Adrenal gland (tissue), 12 donors: ENCODE results near the gene NRXN3. TPM values are rescaled to one million over a fixed set of nuclear protein-coding genes. Genes with fewer than 3 reads are reported as not detected.

Experiments
- DNase-seq, 7 donors: peaks; one replicate each; pipeline ENCODE4 v3.0.0-alpha.2; 2019 to 2020
- H3K27ac ChIP-seq, 5 donors: fragments of 200-600 bp; sonication (generic) in 4 of 5; 1 replicate in 3 of 5; 2 replicates in 2 of 5; pipeline versions ENCODE4 v1.5.1 to v1.8.0; 2016 to 2020; ENCODE audit warnings: mild to moderate bottlenecking in 1 of 5
- H3K27me3 ChIP-seq: fragments of 200-600 bp; 2 replicates; pipeline ENCODE4 v1.8.0; 2021
- H3K36me3 ChIP-seq, 2 donors: fragments of 200-600 bp; replicated peaks in 1 of 2; 1 replicate in 1 of 2; 2 replicates in 1 of 2; pipeline versions ENCODE4 v1.5.1 to v1.8.0; 2018 to 2022
- H3K4me1 ChIP-seq, 2 donors: fragments of 200-600 bp; replicated peaks in 1 of 2; 1 replicate in 1 of 2; 2 replicates in 1 of 2; pipeline versions ENCODE4 v1.5.1 to v1.8.0; 2018 to 2021
- H3K4me3 ChIP-seq, 4 donors: fragments of 200-600 bp; sonication (generic) in 3 of 4; one replicate each; pipeline ENCODE4 v1.5.1; 2016 to 2018
- H3K9me3 ChIP-seq, 3 donors: fragments of 200-600 bp; sonication (generic) in 1 of 3; replicated peaks in 1 of 3; 1 replicate in 2 of 3; 2 replicates in 1 of 3; pipeline versions ENCODE4 v1.5.1 to v1.8.0; 2016 to 2021
- CTCF ChIP-seq, 6 experiments: fragments of 450-650 bp in 4 of 6; fragments of 200-600 bp in 2 of 6; sonication (generic) in 1 of 6; IDR thresholded peaks; 1 replicate in 5 of 6; 2 replicates in 1 of 6; pipeline versions ENCODE4 v1.5.1 to v1.8.0; 2016 to 2021; ENCODE audit warnings: antibody characterized with exemption in 6 of 6, mild to moderate bottlenecking in 2 of 6, moderate library complexity in 1 of 6
- POLR2A ChIP-seq, 2 donors: fragments of 450-650 bp; IDR thresholded peaks; one replicate each; pipeline ENCODE4 v1.6.1; 2017; ENCODE audit warnings: antibody characterized with exemption in 2 of 2, mild to moderate bottlenecking in 2 of 2, moderate library complexity in 1 of 2
- WGBS, 4 donors: extraction: QIAGEN DNeasy Blood & Tissue Kit in 2 of 4; methylation state at CpG; one replicate each; pipeline versions ENCODE4 v1.1.5 to v1.1.7; 2013 to 2017; 5-methylcytosine and 5-hydroxymethylcytosine counted together
- intact Hi-C, 2 donors: fragments of 100-400 bp; cut with DNase I; formaldehyde crosslinking; loops; one replicate each; pipeline versions ENCODE4 v1.14.1 to v1.15.0; 2022 to 2023
- polyA plus RNA-seq, 3 donors: library from polyadenylated mRNA; stranded (reverse); fragments of 200-250 nt in 2 of 3; fragments of 350-450 nt in 1 of 3; fragmentation: Illumina TruSeq in 1 of 3; extraction: RNeasy Lipid Tissue Mini Kit (QIAGEN cat#74804) in 1 of 3; gene quantifications; one replicate each; pipeline ENCODE4 v1.2.3, GENCODE V29; 2013 to 2014
- total RNA-seq, 9 donors: library from RNA; depleted of rRNA in 4 of 9; stranded (reverse); fragments of >200 nt in 4 of 9; fragments of 120-200 nt in 1 of 9; fragmentation: NEBNext Ultra II Directional in 1 of 9; extraction: Animal tissue kit (Norgen Biotek cat#: 25700) in 1 of 9; gene quantifications; one replicate each; pipeline versions ENCODE4 v1.1.0 to v1.2.4, GENCODE V29; 2013 to 2023
- donor health status: healthy with polysubstance abuse.
- donor health status: Bipolar disorder and iron deficiency.
- donor health status: DM: yes; HTN: yes; CAD: no.
- donor health status: DM: no; HTN: no; CAD: no.
- donor health status: DM: no; HTN: no; CAD: no.
- donor health status: DM: yes; HTN: yes; CAD: no.

Gene NRXN3
- total and polyA plus RNA-seq, 12 donors: 0.09 to 8.5 (median 1.6) TPM

GRCh38 chr14:79643132-79643531 lies 1473.0 kb downstream of the NRXN3 start:
- DNase-seq: no peak
- Histone ChIP-seq H3K27ac (no peak overlapping the region), H3K4me1 (no peaks in the 10 kb centered on the region), H3K4me3 (no peak overlapping the region), H3K27me3 (no peaks in the 10 kb centered on the region), H3K36me3 (no peaks in the 10 kb centered on the region), H3K9me3 (no peaks in the 10 kb centered on the region)
- TF ChIP-seq POLR2A (IDR thresholded peaks at IDR 0.05): no peak
- no peak for TF ChIP-seq CTCF (IDR thresholded peaks at IDR 0.05)
- intact Hi-C loops: no loop called here
- 65 to 93% (median 80%) methylated on average over 1 of the region's 1 CpG for WGBS, 4 donors

DNA sequence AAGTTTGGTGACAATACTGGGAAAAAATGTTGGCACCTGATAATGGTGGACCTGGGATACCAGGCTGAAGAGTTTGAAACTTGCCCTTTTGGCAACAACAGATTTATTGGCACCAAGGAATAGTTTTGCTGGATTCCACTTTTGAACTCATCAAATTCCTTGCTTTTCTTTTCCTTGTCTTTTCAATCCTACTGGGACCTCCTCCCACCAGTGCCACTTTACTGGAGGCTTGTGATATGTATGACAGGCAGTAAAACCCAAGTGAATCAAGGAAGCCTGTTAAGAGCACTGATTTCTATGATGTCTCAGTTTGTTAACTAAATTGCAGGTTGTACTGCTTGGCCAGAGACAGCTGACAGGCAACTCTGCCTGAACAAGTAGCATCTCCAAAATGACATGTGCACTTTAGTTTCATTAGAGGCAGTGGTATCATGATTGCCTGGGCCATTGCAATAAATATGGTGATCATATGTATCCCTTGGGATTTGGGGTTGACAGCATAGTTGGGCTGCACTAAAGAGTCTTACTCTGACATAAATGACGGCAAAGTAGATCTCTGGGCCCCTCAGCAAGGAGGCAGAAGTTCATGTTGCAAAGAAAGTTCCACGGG lies 1475.7 kb downstream of the NRXN3 start:
- Histone ChIP-seq H3K4me3 (no peak overlapping the region), H3K27me3 (no peaks in the 10 kb centered on the region), H3K4me1 (no peaks in the 10 kb centered on the region), H3K36me3 (no peaks in the 10 kb centered on the region), H3K27ac (no peak overlapping the region), H3K9me3 (no peaks in the 10 kb centered on the region)
- no peak for DNase-seq
- TF ChIP-seq CTCF (IDR thresholded peaks at IDR 0.05) (no peak), POLR2A (IDR thresholded peaks at IDR 0.05) (no peak)
- 85 to 93% (median 89%) methylated on average over 2 of the region's 2 CpGs for WGBS, 4 donors
- intact Hi-C loops: no loop called here

GRCh38 chr14:79649856-79650255 lies 1479.7 kb downstream of the NRXN3 start:
- no peak for DNase-seq
- Histone ChIP-seq H3K27ac (no peak overlapping the region), H3K4me3 (no peak overlapping the region), H3K36me3 (no peaks in the 10 kb centered on the region), H3K27me3 (no peaks in the 10 kb centered on the region), H3K9me3 (no peaks in the 10 kb centered on the region), H3K4me1 (no peaks in the 10 kb centered on the region)
- intact Hi-C loops: no loop called here
- no peak for TF ChIP-seq CTCF (IDR thresholded peaks at IDR 0.05)
- whole genome bisulfite sequencing, 4 donors: 80 to 85% (median 84%) methylated on average over 4 of the region's 4 CpGs

GRCh38 chr14:79652513-79653307 lies 1482.5 kb downstream of the NRXN3 start:
- no peaks in the 10 kb centered on the region for H3K27me3 ChIP-seq
- WGBS, 4 donors: 70 to 74% (median 72%) methylated on average over 6 of the region's 6 CpGs
- no peaks in the 10 kb centered on the region for H3K9me3 ChIP-seq
- no peaks in the 10 kb centered on the region for H3K4me1 ChIP-seq
- H3K27ac ChIP-seq: no peak overlapping the region
- H3K36me3 ChIP-seq: no peaks in the 10 kb centered on the region
- TF ChIP-seq CTCF (IDR thresholded peaks at IDR 0.05) (no peak), POLR2A (IDR thresholded peaks at IDR 0.05) (no peak)
- intact Hi-C loops: no loop called here
- DNase-seq: no peak
- no peak overlapping the region for H3K4me3 ChIP-seq
